Body of pancreas (tissue), 4 donors: ENCODE measurements around the gene ZNF454.

ENCODE experiments used
- POLR2A ChIP-seq, 3 donors: fragments of 450-650 bp; IDR thresholded peaks; one replicate each; pipeline ENCODE4 v1.6.1; 2016; ENCODE audit warnings: antibody characterized with exemption in 3 of 3, mild to moderate bottlenecking in 2 of 3
- TF ChIP-seq, protein P1 (sequence below), 7 experiments: fragments of 450-650 bp in 4 of 7; fragments of 200-600 bp in 3 of 7; sonication (generic) in 3 of 7; IDR thresholded peaks; one replicate each; pipeline ENCODE4 v1.5.1; 2016 to 2019; ENCODE audit warnings: antibody characterized with exemption in 7 of 7

DNA sequence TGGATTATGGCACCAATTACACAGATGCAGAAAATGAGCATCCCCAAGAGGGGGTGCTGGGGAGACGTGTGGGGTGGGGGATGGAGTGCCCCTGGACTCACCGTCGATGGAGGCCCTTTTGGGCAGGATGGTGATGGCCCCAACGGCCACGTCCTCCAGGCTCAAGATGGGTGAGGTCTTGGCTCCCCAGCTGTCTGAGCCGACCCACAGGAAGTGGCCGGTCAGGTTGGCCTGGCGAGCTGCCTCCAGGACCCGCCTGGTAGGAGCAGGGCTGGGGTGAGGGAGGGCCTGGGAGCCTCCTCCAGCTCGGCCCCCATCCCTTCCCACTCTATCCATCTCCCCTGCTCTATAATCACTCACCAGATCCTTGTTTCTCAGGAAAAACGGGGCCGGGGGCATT is 49.5 kb downstream of the ZNF454 start:
- TF ChIP-seq, protein P1, sequence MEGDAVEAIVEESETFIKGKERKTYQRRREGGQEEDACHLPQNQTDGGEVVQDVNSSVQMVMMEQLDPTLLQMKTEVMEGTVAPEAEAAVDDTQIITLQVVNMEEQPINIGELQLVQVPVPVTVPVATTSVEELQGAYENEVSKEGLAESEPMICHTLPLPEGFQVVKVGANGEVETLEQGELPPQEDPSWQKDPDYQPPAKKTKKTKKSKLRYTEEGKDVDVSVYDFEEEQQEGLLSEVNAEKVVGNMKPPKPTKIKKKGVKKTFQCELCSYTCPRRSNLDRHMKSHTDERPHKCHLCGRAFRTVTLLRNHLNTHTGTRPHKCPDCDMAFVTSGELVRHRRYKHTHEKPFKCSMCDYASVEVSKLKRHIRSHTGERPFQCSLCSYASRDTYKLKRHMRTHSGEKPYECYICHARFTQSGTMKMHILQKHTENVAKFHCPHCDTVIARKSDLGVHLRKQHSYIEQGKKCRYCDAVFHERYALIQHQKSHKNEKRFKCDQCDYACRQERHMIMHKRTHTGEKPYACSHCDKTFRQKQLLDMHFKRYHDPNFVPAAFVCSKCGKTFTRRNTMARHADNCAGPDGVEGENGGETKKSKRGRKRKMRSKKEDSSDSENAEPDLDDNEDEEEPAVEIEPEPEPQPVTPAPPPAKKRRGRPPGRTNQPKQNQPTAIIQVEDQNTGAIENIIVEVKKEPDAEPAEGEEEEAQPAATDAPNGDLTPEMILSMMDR (IDR thresholded peaks at IDR 0.05) = no peak
- TF ChIP-seq POLR2A (IDR thresholded peaks at IDR 0.05) = no peak
